B cell (primary cell): Measurements from ENCODE around the gene TKTL1. TPM values are rescaled to one million over a fixed set of nuclear protein-coding genes. Genes with fewer than 3 reads are reported as not detected.
A peak's percentile ranks its signal among the peaks of the same experiment; 100 is the strongest.
"Not testable (repeated sequence)": the region's sequence is repeated elsewhere in the genome, so short reads cannot be mapped to it uniquely, and the experiment has no call there.

Experiments
- ATAC-seq: fragments of 200-7000 bp; cut with Tn5 transposase; one replicate; pipeline ENCODE4 v1.10.0; 2021; ENCODE audit warnings: low read depth, mild to moderate bottlenecking, moderate number of reproducible peaks, moderate library complexity
- CTCF ChIA-PET: fragments of 350-600 bp; sonication (Branson Sonifier 250); formaldehyde crosslinking; loops from one replicate; lab custom pipeline; 2021; ENCODE audit warnings: antibody characterized with exemption, inconsistent platforms; lab: Charles Lee
- POLR2A ChIA-PET: fragments of 350-600 bp; sonication (Branson Sonifier 250); formaldehyde crosslinking; loops from one replicate; lab custom pipeline; 2021; ENCODE audit warnings: antibody characterized with exemption; lab: Charles Lee
- DNase-seq: peaks from one replicate; pipeline ENCODE4 v3.0.0; 2013
- H2AFZ ChIP-seq: 2 replicates; pipeline ENCODE4 v1.6.1; 2012; ENCODE audit warnings: mild to moderate bottlenecking, low read depth, low read length; ENCODE audit not compliant: insufficient read depth, poor library complexity, severe bottlenecking
- H3K27ac ChIP-seq, 2 donors: 1 replicate in 1 of 2; 2 replicates in 1 of 2; pipeline ENCODE4 v1.5.1; 2012 to 2013; ENCODE audit warnings: low read length in 2 of 2, mild to moderate bottlenecking in 2 of 2, moderate library complexity in 1 of 2
- H3K27me3 ChIP-seq, 4 experiments: fragments of 200-600 bp in 1 of 4; sonication (generic) in 1 of 4; replicated peaks in 1 of 4; 1 replicate in 2 of 4; 2 replicates in 2 of 4; pipeline versions ENCODE4 v1.6.1 to v1.7.0; 2013 to 2016; ENCODE audit warnings: low read length in 3 of 4, mild to moderate bottlenecking in 2 of 4, mixed read lengths in 1 of 4, moderate library complexity in 1 of 4; ENCODE audit not compliant: insufficient read depth in 4 of 4, control insufficient read depth in 3 of 4; ENCODE audit errors: control extremely low read depth in 1 of 4
- H3K36me3 ChIP-seq, 2 experiments: replicated peaks in 1 of 2; 1 replicate in 1 of 2; 2 replicates in 1 of 2; pipeline versions ENCODE4 v1.6.1 to v1.7.1; 2013; ENCODE audit warnings: low read length in 1 of 2; ENCODE audit not compliant: insufficient read depth in 2 of 2, control insufficient read depth in 1 of 2; ENCODE audit errors: control extremely low read depth in 1 of 2, extremely low read depth in 1 of 2
- H3K4me1 ChIP-seq, 2 donors: fragments of 200-600 bp in 1 of 2; sonication (generic) in 1 of 2; 1 replicate in 1 of 2; 2 replicates in 1 of 2; pipeline versions ENCODE4 v1.5.1 to v1.6.1; 2013 to 2017; ENCODE audit warnings: low read length in 2 of 2; ENCODE audit not compliant: control insufficient read depth in 2 of 2, insufficient read depth in 2 of 2
- H3K4me2 ChIP-seq: replicated peaks from 2 replicates; pipeline ENCODE3; 2012; ENCODE audit warnings: mild to moderate bottlenecking, low read depth, low read length; ENCODE audit not compliant: poor library complexity, severe bottlenecking
- H3K4me3 ChIP-seq, 5 experiments: fragments of 200-600 bp in 1 of 5; sonication (generic) in 1 of 5; 1 replicate in 3 of 5; 2 replicates in 2 of 5; pipeline versions ENCODE4 v1.5.1 to v1.7.0; 2011 to 2016; ENCODE audit warnings: low read length in 4 of 5, mild to moderate bottlenecking in 4 of 5, low read depth in 2 of 5, control low read depth in 1 of 5, moderate library complexity in 1 of 5; ENCODE audit not compliant: insufficient read depth in 1 of 5; ENCODE audit errors: control extremely low read depth in 1 of 5, extremely low read depth in 1 of 5
- H3K79me2 ChIP-seq: fragments of 200-600 bp; sonication (generic); one replicate; pipeline ENCODE4 v1.6.0; 2016; ENCODE audit warnings: low read length; ENCODE audit not compliant: control insufficient read depth, insufficient read depth
- H3K9ac ChIP-seq: fragments of 200-600 bp; sonication (generic); 2 replicates; pipeline ENCODE4 v1.6.1; 2017; ENCODE audit warnings: mild to moderate bottlenecking, low read length, moderate library complexity
- H3K9me3 ChIP-seq, 3 donors: one replicate each; pipeline versions ENCODE4 v1.6.1 to v1.7.1; 2013; ENCODE audit warnings: low read length in 2 of 3; ENCODE audit not compliant: control insufficient read depth in 2 of 3, insufficient read depth in 1 of 3; ENCODE audit errors: control extremely low read depth in 1 of 3
- H4K20me1 ChIP-seq: 2 replicates; pipeline ENCODE4 v1.6.0; 2012; ENCODE audit warnings: mild to moderate bottlenecking, low read length; ENCODE audit not compliant: insufficient read depth, control insufficient read depth, poor library complexity, severe bottlenecking
- H3K27ac Mint-ChIP-seq: one replicate; pipeline ENCODE4 v1.8.0; 2021; ENCODE audit warnings: mixed read lengths
- H3K27me3 Mint-ChIP-seq: one replicate; pipeline ENCODE4 v1.8.0; 2021; ENCODE audit warnings: mixed read lengths
- H3K4me1 Mint-ChIP-seq: one replicate; pipeline ENCODE4 v1.8.0; 2021; ENCODE audit warnings: mixed read lengths
- H3K4me3 Mint-ChIP-seq: one replicate; pipeline ENCODE4 v1.8.0; 2021; ENCODE audit warnings: mixed read lengths
- H3K9me3 Mint-ChIP-seq: one replicate; pipeline ENCODE4 v1.8.0; 2022; ENCODE audit warnings: mixed read lengths; ENCODE audit not compliant: insufficient read depth
- EZH2 ChIP-seq: IDR thresholded peaks from 2 replicates; pipeline ENCODE4 v1.6.1; 2012; ENCODE audit warnings: borderline replicate concordance, low read depth, mild to moderate bottlenecking, moderate library complexity, low read length; ENCODE audit not compliant: insufficient read depth, poor library complexity, severe bottlenecking
- WGBS: methylation state at CpG from one replicate; pipeline ENCODE4 v1.1.5; 2013; ENCODE audit warnings: missing lambda C conversion rate; ENCODE audit not compliant: insufficient coverage; 5-methylcytosine and 5-hydroxymethylcytosine counted together
- intact Hi-C: fragments of 100-400 bp; cut with micrococcal nuclease; formaldehyde crosslinking; loops from one replicate; pipeline ENCODE4 v1.10.0; 2022
- polyA plus RNA-seq: library from polyadenylated mRNA; depleted of rRNA; stranded (reverse); fragments of >200 nt; gene quantifications from 2 replicates; pipeline ENCODE4 v1.2.3, GENCODE V29; 2012
- total RNA-seq, 2 donors: library from RNA; stranded (reverse); fragments of 120-200 nt in 1 of 2; gene quantifications; 1 replicate in 1 of 2; 2 replicates in 1 of 2; pipeline versions ENCODE4 v1.2.3 to v1.2.4, GENCODE V29; 2013 to 2022
- TF ChIP-seq, protein P1 (sequence below): fragments of 200-600 bp; IDR thresholded peaks from one replicate; pipeline ENCODE4 v1.8.0; 2022; ENCODE audit warnings: antibody characterized with exemption, mild to moderate bottlenecking

Gene TKTL1
- total and polyA plus RNA-seq, 2 donors (not counting 1 experiment from before 2014, with no cell fraction given), result 0.18 to 0.96 TPM

- intact Hi-C loops, result no loop called here
- 92% methylated on average over 2 of the region's 10 CpGs for WGBS
- ChIA-PET CTCF (interaction anchor here (1.0 to 1.5 kb wide), 4 partner anchors 17 to 209 kb away, joined by 3 to 4 read pairs (median 3); no protein-coding TSS in a partner anchor), POLR2A (interaction anchor here (1.4 kb wide), 1 partner anchor 74 kb away, joined by 3 read pairs; the partner anchor contains the start of gene DNASE1L1)
- peak overlapping the region; percentile 38 to 57 for H3K27ac ChIP-seq
- H3K4me3 ChIP-seq, result peak overlapping the region in 1 of 5 experiments; percentile 2
- H3K4me2 ChIP-seq, result peak overlapping the region; percentile 45
- Mint-ChIP-seq H3K9me3 (no peaks in the 10 kb centered on the region), H3K27ac (peak overlapping the region; percentile 94), H3K4me3 (peak overlapping the region; percentile 71), H3K27me3 (no peaks in the 10 kb centered on the region), H3K4me1 (peaks cover 27% of the 10 kb centered on the region)
- no peak overlapping the region for H3K9ac ChIP-seq
- H3K36me3 ChIP-seq, result no peaks in the 10 kb centered on the region
- TF ChIP-seq, protein P1, sequence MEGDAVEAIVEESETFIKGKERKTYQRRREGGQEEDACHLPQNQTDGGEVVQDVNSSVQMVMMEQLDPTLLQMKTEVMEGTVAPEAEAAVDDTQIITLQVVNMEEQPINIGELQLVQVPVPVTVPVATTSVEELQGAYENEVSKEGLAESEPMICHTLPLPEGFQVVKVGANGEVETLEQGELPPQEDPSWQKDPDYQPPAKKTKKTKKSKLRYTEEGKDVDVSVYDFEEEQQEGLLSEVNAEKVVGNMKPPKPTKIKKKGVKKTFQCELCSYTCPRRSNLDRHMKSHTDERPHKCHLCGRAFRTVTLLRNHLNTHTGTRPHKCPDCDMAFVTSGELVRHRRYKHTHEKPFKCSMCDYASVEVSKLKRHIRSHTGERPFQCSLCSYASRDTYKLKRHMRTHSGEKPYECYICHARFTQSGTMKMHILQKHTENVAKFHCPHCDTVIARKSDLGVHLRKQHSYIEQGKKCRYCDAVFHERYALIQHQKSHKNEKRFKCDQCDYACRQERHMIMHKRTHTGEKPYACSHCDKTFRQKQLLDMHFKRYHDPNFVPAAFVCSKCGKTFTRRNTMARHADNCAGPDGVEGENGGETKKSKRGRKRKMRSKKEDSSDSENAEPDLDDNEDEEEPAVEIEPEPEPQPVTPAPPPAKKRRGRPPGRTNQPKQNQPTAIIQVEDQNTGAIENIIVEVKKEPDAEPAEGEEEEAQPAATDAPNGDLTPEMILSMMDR, result no peak
- no peak for TF ChIP-seq EZH2
- H3K9me3 ChIP-seq, result no peaks in the 10 kb centered on the region
- no peak overlapping the region for H2AFZ ChIP-seq
- H3K4me1 ChIP-seq, result peaks cover 27 to 31% of the 10 kb centered on the region in 2 donors
- no peaks in the 10 kb centered on the region for H3K27me3 ChIP-seq
- ATAC-seq, result no peak
- no peaks in the 10 kb centered on the region for H4K20me1 ChIP-seq
- H3K79me2 ChIP-seq, result no peaks in the 10 kb centered on the region
- no peak for DNase-seq
Measured at GRCh38 chrX:154334496-154334895, 38.9 kb downstream of the TKTL1 start.

- H3K27ac ChIP-seq, H3K36me3 ChIP-seq, H3K4me3 ChIP-seq, H3K4me3 Mint-ChIP-seq, H3K9me3 ChIP-seq, H4K20me1 ChIP-seq, H3K9me3 Mint-ChIP-seq, H3K27ac Mint-ChIP-seq, POLR2A ChIA-PET, H3K4me1 ChIP-seq, DNase-seq, H3K4me2 ChIP-seq, intact Hi-C loops, H3K79me2 ChIP-seq, H3K9ac ChIP-seq, H3K4me1 Mint-ChIP-seq, H3K27me3 Mint-ChIP-seq, H2AFZ ChIP-seq, H3K27me3 ChIP-seq, CTCF ChIA-PET: not testable (repeated sequence)
- WGBS, result no CpG with 5 or more reads among the region's 115 CpGs
- peak; percentile 75 for ATAC-seq
Measured at GRCh38 chrX:154341399-154342298, 46.1 kb downstream of the TKTL1 start.

DNA sequence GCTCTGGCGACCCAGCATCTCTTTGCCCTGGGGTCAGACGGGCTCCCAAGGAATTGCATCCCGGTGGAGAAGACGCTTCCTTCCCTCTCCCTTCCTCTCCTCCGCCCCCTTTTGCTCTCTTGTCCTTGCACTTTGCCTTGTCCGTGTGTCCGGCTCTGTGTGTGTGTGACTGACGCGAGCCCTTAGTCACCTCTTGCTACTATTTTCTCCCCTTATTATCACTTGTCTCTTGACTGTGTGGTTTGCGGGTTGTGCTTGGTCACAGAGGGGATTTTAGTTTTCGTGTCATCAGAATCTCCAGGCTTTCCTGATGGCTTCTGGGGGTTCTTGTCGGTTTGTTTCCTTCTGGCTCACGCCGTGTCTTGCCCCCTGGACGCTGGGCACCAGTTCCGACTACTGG is 47.5 kb downstream of the TKTL1 start:
- WGBS, result no CpG with 5 or more reads among the region's 16 CpGs
- H3K9me3 ChIP-seq, H4K20me1 ChIP-seq, H3K27me3 Mint-ChIP-seq, H3K4me3 ChIP-seq, H3K4me3 Mint-ChIP-seq, H3K9me3 Mint-ChIP-seq, H3K79me2 ChIP-seq, H3K4me1 ChIP-seq, H3K9ac ChIP-seq, H3K4me2 ChIP-seq, H2AFZ ChIP-seq, POLR2A ChIA-PET, H3K27ac Mint-ChIP-seq, CTCF ChIA-PET, DNase-seq, H3K36me3 ChIP-seq, H3K27ac ChIP-seq, H3K27me3 ChIP-seq, H3K4me1 Mint-ChIP-seq, intact Hi-C loops: not testable (repeated sequence)
- ATAC-seq, result peak; percentile 5
